HG03460 (cell line): ENCODE data around the gene ITPK1.
A peak's percentile ranks its signal among the peaks of the same experiment; 100 is the strongest.
"Not testable (repeated sequence)": the region's sequence is repeated elsewhere in the genome, so short reads cannot be mapped to it uniquely, and the experiment has no call there.

ENCODE experiments used
- ATAC-seq: cut with Tn5 transposase; IDR thresholded peaks from one replicate; pipeline ENCODE4 v1.9.1; 2021; ENCODE audit not compliant: unreplicated experiment

The ITPK1 gene

DNA sequence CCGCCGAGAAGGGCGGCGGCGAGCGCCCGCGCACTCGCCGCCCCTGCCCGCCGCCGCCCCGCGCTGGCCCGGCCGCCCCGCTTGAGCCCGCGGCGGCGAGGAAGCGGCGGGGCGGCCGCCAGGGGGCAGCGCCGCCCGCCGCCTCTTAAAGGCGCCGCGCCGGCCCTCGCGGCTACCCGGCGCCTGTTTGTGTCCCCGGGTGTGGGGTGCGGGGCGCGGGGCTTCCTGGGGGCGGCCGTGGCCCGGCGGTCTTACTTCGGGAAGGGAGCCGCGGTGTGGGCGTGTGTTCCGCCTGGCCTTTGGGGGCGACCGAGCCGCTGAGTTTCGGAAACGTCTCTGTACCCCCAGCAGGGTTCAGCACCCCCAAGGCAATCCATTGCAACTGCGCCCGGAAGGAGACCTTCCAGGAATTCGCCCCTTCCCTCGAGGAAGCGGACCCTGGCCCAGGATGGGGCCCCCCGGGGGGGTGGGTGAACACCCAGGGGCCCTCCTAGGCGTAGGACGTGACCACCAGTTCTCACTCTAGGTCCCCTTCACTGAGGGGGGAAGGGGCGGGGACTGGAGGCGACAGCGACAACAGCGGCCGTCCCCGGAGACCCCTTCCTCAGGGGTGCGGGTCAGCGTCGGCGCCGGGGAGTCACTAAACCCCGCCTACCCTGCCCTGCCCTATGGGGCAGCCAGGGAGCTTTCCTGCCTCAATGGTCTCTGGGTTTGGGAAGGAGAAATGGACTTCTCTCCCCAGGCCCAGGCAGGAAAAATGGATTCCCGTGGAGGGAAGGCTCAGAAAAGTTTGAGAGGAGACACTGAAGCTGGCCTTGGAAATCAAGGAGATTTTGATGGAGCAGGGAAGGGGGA lies at the start of gene ITPK1:
ITPK1 (minus strand) TSS at position 105 of the 855 bp plus-strand sequence. CDS start 762 bp downstream, outside the sequence.
- peak; percentile 48 for ATAC-seq

GRCh38 chr14:93163564-93163963 lies 47.8 kb upstream of the ITPK1 start:
- ATAC-seq, result no peak

DNA sequence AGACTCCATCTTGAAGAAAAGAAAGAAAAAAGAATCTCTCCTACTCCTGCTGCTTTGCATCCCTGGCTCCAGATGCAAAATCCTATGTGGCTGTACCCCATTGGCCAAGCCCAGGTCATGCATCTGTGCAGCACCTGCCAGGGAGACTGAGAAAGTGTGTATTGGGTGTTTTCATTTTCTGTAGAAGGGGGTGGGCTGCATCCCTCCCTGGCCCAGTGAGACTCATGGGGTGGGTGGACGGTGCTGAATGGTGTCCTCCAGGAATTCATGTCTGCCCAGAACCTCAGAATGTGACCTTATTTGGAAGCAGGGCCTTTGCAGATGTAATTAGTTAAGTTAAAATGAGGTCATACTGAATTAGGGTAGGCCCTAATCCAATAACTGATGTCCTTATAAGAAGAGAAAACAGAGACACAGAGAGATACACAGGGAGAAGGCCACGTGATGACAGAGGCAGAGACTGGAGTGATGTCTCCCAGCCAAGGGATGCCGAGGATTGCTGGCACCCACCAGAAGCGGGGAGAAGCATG lies 45.8 kb upstream of the ITPK1 start:
- no peak for ATAC-seq

- no peak for ATAC-seq
These were observed 44.7 kb upstream of the ITPK1 start for GRCh38 chr14:93160353-93160801.

- ATAC-seq, result not testable (repeated sequence)
These were observed 44.1 kb upstream of the ITPK1 start for GRCh38 chr14:93159625-93160352.

GRCh38 chr14:93158349-93158748 lies 42.6 kb upstream of the ITPK1 start:
- not testable (repeated sequence) for ATAC-seq

GRCh38 chr14:93156693-93157369 lies 41.1 kb upstream of the ITPK1 start:
- no peak for ATAC-seq

DNA sequence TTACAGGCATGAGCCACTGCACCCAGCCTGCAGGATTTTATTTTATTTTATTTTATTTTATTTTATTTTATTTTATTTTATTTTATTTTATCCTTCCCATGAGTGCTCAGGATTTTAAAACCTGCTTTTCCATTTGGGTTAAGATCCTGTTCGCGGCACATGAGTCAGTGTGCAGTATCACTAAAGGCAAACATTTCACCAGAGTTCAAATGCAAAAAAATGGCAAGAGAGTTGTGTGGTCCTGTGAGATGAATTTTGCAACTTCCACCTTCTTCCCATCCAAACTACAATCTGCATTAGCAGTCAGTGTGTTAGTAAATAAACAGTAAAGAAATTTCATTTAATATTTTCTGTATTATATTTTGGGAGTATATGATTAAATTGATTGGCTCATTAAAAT lies 39.9 kb upstream of the ITPK1 start:
- no peak for ATAC-seq

GRCh38 chr14:93153121-93153520 lies 37.4 kb upstream of the ITPK1 start:
- no peak for ATAC-seq

GRCh38 chr14:93150227-93151208 lies 34.8 kb upstream of the ITPK1 start:
- no peak for ATAC-seq

DNA sequence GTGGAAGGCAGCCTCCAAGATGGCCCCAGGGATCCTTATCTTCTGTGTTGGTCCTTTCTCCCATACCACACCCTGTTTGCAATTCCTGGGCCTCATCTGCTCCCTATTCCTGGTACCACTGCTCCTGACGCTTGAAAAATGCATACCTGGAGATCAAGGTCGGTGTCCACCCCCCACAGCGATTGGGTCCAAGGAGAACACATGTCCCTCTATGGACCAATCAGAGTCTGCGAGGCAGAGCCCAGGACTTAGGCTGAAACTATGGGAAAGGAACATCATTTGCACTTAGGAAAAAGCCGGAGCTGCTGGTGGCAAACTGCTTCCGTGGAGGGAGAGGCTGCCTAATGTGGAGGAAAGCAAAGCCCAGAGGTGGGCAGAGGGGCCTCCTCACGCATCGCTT lies 33.3 kb upstream of the ITPK1 start:
- no peak for ATAC-seq

- ATAC-seq, result no peak
These were observed 30.4 kb upstream of the ITPK1 start for GRCh38 chr14:93146119-93146518.

GRCh38 chr14:93142854-93143652 lies 27.3 kb upstream of the ITPK1 start:
- no peak for ATAC-seq

GRCh38 chr14:93137864-93138263 lies 22.1 kb upstream of the ITPK1 start:
- no peak for ATAC-seq

GRCh38 chr14:93136508-93136907 lies 20.8 kb upstream of the ITPK1 start:
- not testable (repeated sequence) for ATAC-seq

- ATAC-seq, result no peak
These were observed 20.3 kb upstream of the ITPK1 start for GRCh38 chr14:93136009-93136408.

- no peak for ATAC-seq
These were observed 19.7 kb upstream of the ITPK1 start for GRCh38 chr14:93135399-93135798.

GRCh38 chr14:93133464-93133863 lies 17.7 kb upstream of the ITPK1 start:
- ATAC-seq, result no peak

DNA sequence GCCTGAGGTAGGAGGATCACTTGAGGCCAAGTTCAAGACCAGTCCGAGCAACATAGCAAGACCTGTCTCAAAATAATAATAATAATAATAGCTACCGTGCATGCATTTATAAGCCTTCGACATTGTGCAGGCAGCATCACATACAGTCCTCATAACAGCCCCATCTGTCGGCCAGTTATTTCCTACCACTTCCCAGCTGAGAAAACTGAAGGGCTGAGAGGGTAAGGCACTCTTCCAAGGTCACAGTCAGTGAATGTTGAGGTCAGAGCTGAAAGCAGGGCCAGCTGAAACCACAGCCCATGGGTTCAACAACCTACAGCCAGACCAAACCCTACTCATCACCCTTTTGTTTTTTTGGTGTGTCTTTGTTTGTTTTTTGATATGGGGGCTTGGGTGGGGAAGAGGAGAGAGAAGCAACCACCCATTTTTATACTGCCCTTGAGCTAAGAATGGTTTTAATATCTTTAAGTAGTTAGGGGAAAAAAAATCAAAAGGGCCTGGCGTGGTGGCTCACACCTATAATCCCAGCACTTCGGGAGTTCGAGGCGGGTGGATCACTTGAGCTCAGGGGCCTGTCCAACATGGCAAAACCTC lies 16.8 kb upstream of the ITPK1 start:
- no peak for ATAC-seq
